Stimulated activated CD4-positive, alpha-beta T cell treated with anti-CD3 and anti-CD28 coated beads, Interleukin-15, amount 100 ng/mL, for 48 hours (primary cell): Measurements from ENCODE around the gene PTPRN2.

Experiments
- DNase-seq, 2 donors: peaks; one replicate each; pipeline ENCODE4 v3.0.0-alpha.2; 2020; ENCODE audit warnings: low read depth in 2 of 2

Gene PTPRN2

GRCh38 chr7:157837047-157837446 lies 750.6 kb downstream of the PTPRN2 start:
- DNase-seq = no peak

- no peak for DNase-seq
These were observed 753.0 kb downstream of the PTPRN2 start for GRCh38 chr7:157834501-157835163.

GRCh38 chr7:157832866-157833607 lies 754.6 kb downstream of the PTPRN2 start:
- DNase-seq = no peak

GRCh38 chr7:157832421-157832820 lies 755.2 kb downstream of the PTPRN2 start:
- no peak for DNase-seq

- no peak for DNase-seq
These were observed 755.6 kb downstream of the PTPRN2 start for GRCh38 chr7:157832006-157832405.

- no peak for DNase-seq
These were observed 756.3 kb downstream of the PTPRN2 start for GRCh38 chr7:157831143-157831905.

- no peak for DNase-seq
These were observed 757.3 kb downstream of the PTPRN2 start for GRCh38 chr7:157830331-157830730.

- DNase-seq = no peak
These were observed 758.1 kb downstream of the PTPRN2 start for GRCh38 chr7:157829491-157829890.

GRCh38 chr7:157828881-157829280 lies 758.7 kb downstream of the PTPRN2 start:
- no peak for DNase-seq

GRCh38 chr7:157828190-157828589 lies 759.4 kb downstream of the PTPRN2 start:
- no peak for DNase-seq

- no peak for DNase-seq
These were observed 759.8 kb downstream of the PTPRN2 start for GRCh38 chr7:157827863-157828160.

GRCh38 chr7:157827045-157827862 lies 760.4 kb downstream of the PTPRN2 start:
- DNase-seq = peak; percentile 15 to 17

GRCh38 chr7:157826566-157826965 lies 761.1 kb downstream of the PTPRN2 start:
- no peak for DNase-seq

GRCh38 chr7:157825325-157825724 lies 762.3 kb downstream of the PTPRN2 start:
- no peak for DNase-seq

- DNase-seq = no peak
These were observed 762.9 kb downstream of the PTPRN2 start for GRCh38 chr7:157824819-157825121.

GRCh38 chr7:157824011-157824818 lies 763.4 kb downstream of the PTPRN2 start:
- no peak for DNase-seq

GRCh38 chr7:157822688-157823031 lies 765.0 kb downstream of the PTPRN2 start:
- no peak for DNase-seq

- DNase-seq = no peak
These were observed 765.5 kb downstream of the PTPRN2 start for GRCh38 chr7:157821959-157822687.

GRCh38 chr7:157820796-157821195 lies 766.8 kb downstream of the PTPRN2 start:
- DNase-seq = no peak

- DNase-seq = no peak
These were observed 768.2 kb downstream of the PTPRN2 start for GRCh38 chr7:157819455-157819807.
